SH-SY5Y (cell line): ENCODE measurements around the gene DNAAF8.

Source experiments
- GATA2 ChIP-seq: IDR thresholded peaks from 2 replicates; pipeline ENCODE4 v1.6.1; 2011; ENCODE audit warnings: mild to moderate bottlenecking, low read depth, low read length
- GATA3 ChIP-seq: IDR thresholded peaks from 2 replicates; pipeline ENCODE4 v1.6.1; 2011; ENCODE audit warnings: low read depth, mild to moderate bottlenecking, low read length, moderate library complexity

DNA sequence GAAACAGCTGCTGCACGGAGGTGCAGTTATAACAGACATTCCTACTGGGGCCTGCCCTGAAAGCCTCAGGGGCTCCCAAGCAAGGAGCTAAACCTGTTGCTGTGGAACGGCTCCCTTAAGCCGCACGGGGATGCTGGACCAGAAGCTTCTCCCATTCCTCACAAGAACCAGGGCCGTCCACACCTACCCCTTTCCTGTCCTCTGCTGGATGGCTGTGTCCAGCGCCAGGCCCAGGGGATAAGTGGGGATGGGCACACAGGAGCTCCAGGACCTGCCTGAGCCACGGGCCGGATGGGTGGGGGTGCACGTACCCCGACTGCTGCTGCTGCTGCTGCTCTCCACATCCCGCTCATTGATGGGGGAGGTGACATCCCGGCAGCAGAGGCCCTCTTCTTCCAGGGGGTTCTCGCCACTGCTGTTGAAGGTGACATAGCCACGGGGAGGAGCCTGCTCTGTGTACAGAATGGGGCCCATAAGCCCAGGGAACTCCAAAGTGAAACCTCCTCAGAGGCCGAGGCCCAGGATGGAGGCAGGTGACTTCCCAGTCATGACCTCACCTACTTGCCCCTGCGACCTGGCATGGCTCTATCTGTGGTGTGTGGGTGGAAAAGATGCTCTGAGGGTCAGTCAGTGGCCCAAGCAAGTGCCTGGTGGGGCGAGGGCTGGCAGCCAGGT, 32.4 kb upstream of the DNAAF8 start:
- TF ChIP-seq GATA2: no peak
- no peak for TF ChIP-seq GATA3
